Measurements from ENCODE around the gene ATP8A2.

DNA sequence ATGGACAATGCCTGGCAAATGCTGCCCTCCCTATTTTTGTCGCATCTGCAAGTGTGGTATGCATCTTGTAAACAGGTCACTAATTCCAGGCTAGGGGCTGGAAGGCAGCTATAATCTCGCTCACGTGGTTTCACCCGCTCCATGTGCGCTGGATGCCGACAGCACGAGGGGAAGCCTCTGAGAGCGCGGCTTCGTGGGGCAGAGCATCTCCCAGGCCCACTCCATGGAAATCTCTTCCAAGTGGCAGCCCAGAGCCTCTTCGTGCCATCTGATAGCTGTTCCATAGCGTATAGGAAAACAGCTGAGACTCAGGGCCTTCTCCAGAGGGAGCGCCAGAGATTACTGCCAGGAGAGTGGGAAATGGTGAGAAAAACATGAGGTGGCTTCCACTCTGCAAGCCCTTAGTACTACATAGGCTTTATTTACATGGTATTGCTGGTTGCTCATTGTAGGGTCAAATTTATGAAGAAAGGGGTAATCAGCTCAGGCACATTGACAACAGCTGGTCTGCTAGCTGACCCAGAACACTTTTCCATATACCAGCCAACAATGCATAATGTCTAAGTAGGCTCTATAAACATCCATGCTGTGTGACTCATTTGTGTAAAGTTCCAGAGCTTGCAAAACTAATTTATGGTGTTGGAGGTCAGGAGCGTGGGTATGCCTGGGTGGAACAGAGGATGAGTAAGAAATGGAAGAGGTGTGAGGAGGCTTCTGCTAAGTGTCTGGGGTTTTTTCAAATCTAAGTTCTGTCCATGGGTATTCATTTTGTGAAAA is 514.9 kb downstream of the ATP8A2 start:
- TF ChIP-seq, protein P1, sequence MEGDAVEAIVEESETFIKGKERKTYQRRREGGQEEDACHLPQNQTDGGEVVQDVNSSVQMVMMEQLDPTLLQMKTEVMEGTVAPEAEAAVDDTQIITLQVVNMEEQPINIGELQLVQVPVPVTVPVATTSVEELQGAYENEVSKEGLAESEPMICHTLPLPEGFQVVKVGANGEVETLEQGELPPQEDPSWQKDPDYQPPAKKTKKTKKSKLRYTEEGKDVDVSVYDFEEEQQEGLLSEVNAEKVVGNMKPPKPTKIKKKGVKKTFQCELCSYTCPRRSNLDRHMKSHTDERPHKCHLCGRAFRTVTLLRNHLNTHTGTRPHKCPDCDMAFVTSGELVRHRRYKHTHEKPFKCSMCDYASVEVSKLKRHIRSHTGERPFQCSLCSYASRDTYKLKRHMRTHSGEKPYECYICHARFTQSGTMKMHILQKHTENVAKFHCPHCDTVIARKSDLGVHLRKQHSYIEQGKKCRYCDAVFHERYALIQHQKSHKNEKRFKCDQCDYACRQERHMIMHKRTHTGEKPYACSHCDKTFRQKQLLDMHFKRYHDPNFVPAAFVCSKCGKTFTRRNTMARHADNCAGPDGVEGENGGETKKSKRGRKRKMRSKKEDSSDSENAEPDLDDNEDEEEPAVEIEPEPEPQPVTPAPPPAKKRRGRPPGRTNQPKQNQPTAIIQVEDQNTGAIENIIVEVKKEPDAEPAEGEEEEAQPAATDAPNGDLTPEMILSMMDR (IDR thresholded peaks at IDR 0.05; ENCODE audit: low read depth, low read length, missing input control), result no peak
- TF ChIP-seq, protein P2, sequence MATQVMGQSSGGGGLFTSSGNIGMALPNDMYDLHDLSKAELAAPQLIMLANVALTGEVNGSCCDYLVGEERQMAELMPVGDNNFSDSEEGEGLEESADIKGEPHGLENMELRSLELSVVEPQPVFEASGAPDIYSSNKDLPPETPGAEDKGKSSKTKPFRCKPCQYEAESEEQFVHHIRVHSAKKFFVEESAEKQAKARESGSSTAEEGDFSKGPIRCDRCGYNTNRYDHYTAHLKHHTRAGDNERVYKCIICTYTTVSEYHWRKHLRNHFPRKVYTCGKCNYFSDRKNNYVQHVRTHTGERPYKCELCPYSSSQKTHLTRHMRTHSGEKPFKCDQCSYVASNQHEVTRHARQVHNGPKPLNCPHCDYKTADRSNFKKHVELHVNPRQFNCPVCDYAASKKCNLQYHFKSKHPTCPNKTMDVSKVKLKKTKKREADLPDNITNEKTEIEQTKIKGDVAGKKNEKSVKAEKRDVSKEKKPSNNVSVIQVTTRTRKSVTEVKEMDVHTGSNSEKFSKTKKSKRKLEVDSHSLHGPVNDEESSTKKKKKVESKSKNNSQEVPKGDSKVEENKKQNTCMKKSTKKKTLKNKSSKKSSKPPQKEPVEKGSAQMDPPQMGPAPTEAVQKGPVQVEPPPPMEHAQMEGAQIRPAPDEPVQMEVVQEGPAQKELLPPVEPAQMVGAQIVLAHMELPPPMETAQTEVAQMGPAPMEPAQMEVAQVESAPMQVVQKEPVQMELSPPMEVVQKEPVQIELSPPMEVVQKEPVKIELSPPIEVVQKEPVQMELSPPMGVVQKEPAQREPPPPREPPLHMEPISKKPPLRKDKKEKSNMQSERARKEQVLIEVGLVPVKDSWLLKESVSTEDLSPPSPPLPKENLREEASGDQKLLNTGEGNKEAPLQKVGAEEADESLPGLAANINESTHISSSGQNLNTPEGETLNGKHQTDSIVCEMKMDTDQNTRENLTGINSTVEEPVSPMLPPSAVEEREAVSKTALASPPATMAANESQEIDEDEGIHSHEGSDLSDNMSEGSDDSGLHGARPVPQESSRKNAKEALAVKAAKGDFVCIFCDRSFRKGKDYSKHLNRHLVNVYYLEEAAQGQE (IDR thresholded peaks at IDR 0.05), result no peak
- TF ChIP-seq TAF1 (conservative IDR thresholded peaks at IDR 0.05) (no peak), RAD21 (IDR thresholded peaks at IDR 0.05) (no peak), RXRA (IDR thresholded peaks at IDR 0.05) (no peak), NR2F2 (IDR thresholded peaks at IDR 0.05) (no peak), SP1 (IDR thresholded peaks at IDR 0.05) (no peak)
- TF ChIP-seq, protein P3, sequence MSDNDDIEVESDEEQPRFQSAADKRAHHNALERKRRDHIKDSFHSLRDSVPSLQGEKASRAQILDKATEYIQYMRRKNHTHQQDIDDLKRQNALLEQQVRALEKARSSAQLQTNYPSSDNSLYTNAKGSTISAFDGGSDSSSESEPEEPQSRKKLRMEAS (IDR thresholded peaks at IDR 0.05), result no peak
- TF ChIP-seq, protein P4, sequence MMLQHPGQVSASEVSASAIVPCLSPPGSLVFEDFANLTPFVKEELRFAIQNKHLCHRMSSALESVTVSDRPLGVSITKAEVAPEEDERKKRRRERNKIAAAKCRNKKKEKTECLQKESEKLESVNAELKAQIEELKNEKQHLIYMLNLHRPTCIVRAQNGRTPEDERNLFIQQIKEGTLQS (IDR thresholded peaks at IDR 0.05), result no peak

Data from liver (tissue), 3 donors.